Measurements from ENCODE around the gene TMPRSS13.

Gene TMPRSS13

DNA sequence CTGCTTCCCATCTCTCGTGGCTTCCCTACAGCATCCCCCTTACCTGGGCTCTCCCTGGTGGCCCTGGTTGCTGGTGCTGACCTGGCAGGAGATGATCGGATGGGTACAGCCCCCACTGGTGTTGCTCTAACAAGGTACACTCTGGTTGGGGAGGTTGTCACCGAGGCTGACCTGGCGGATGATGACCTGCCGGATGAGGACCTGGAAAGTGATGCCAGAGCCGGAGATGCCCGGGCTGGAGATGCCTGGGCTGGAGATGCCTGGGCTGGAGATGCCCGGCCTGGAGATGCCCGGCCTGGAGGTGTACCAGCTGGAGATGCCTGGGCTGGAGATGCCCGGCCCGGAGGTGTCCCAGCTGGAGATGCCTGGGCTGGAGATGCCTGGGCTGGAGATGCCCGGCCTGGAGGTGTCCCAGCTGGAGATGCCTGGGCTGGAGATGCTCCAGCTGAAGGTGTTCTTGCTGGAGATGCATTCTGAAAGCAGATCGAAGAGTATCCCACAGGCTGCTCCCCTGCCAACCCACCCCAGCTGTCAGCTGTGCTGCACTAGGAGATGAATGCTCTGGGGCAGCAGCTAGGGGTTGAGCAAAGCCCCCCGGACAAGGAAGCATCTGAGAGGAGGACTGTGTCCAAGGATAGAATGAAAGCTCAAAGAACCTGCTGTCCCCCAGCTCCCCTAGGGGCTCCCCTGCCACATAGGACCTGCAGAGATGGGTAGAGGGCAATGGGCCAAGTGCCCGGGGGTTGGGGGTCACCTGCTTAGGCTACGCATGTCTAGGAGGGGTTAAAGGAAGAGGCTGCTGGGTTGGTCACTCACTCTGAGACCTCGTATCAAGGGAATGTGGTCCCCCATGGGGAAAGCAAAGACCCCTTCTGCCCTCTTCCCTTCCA lies 10.6 kb downstream of the TMPRSS13 start:
- TF ChIP-seq, protein P1, sequence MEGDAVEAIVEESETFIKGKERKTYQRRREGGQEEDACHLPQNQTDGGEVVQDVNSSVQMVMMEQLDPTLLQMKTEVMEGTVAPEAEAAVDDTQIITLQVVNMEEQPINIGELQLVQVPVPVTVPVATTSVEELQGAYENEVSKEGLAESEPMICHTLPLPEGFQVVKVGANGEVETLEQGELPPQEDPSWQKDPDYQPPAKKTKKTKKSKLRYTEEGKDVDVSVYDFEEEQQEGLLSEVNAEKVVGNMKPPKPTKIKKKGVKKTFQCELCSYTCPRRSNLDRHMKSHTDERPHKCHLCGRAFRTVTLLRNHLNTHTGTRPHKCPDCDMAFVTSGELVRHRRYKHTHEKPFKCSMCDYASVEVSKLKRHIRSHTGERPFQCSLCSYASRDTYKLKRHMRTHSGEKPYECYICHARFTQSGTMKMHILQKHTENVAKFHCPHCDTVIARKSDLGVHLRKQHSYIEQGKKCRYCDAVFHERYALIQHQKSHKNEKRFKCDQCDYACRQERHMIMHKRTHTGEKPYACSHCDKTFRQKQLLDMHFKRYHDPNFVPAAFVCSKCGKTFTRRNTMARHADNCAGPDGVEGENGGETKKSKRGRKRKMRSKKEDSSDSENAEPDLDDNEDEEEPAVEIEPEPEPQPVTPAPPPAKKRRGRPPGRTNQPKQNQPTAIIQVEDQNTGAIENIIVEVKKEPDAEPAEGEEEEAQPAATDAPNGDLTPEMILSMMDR (IDR thresholded peaks at IDR 0.05; ENCODE audit: low read depth, low read length), result no peak
- no peak for DNase-seq (ENCODE audit: low read depth in 2 of 2)
- H3K4me3 ChIP-seq (replicated peaks in 1 of 2; ENCODE audit: low read depth in 2 of 2, low read length in 2 of 2), result no peak overlapping the region

DNA sequence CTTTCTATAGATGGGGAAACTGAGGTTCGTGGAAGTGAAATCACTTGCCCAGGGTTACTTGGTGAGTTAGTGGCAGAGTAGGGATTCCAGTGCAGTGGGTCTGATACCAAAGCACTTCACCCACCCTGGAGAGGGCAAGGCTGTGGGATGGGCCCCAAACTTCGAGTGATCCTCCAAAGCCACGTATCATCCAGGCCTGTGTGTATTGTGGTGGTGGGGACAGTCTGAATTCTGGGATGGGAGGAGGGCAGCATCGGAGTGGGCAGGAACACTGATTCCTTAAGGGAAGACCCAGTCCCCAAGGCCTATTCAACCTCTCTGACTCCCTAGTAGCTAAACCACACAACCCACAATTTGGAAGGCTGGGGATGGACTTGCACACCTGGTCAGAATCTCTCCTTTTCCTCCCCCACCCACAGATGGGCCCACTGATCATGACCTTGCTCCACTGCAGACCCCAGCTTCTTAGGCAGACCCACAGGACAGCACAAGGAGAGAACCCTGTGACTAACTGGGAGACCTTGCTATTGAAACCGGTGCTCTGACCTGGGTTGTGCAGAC lies 11.5 kb downstream of the TMPRSS13 start:
- DNase-seq (ENCODE audit: low read depth in 2 of 2), result no peak
- H3K4me3 ChIP-seq (replicated peaks in 1 of 2; ENCODE audit: low read depth in 2 of 2, low read length in 2 of 2), result no peak overlapping the region
- TF ChIP-seq, protein P1 (IDR thresholded peaks at IDR 0.05; ENCODE audit: low read depth, low read length), result no peak

DNA sequence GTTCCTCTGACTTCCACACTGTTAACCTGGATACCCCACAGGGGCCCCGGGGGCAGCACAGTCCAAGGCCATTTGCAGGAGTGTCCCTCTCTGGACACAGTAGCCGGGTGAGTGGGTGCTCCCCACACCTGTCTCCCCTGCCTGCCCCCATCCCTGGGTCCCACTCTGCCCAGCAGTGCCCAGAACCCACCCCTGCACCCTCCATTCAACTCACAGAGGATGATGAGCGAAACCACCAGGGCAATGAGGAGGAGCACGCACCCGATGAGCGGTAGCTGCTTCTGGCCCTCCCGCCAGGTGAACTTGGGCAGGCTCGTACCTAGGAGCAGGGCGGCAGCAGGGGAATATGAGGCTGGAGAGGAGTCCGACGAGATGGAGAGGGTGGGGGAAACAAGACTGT lies 12.2 kb downstream of the TMPRSS13 start:
- TF ChIP-seq, protein P1 (IDR thresholded peaks at IDR 0.05; ENCODE audit: low read depth, low read length), result no peak
- no peak for DNase-seq (ENCODE audit: low read depth in 2 of 2)
- no peak overlapping the region for H3K4me3 ChIP-seq (replicated peaks in 1 of 2; ENCODE audit: low read depth in 2 of 2, low read length in 2 of 2)

DNA sequence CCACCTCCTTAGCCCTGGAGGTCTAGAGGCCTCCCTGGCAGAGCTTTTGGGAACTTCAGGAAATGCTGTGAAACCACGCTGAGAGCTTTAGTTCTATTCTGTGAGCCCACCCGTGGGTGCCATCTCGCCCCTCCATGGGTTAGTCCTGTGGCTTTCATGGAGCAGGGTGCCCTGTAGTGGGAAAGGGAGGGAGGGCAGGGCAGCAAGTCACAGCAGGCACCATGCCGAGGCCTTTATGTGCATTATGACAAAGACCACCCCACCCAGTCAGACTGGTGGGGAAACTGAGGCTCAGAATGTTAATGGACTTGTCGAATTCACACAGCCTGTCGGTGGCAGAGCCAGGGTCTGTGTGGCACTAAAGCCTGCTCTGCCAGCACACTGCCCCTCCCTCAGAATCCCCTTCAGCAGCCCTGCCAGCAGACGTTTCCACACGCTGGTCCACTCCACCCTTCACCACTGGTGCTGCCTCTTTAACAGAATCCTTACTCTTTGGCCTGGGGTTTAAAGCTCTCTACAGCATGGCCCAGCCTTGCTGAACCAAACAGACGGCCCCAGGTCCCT lies 13.4 kb downstream of the TMPRSS13 start:
- no peak overlapping the region for H3K4me3 ChIP-seq (replicated peaks in 1 of 2; ENCODE audit: low read depth in 2 of 2, low read length in 2 of 2)
- DNase-seq (ENCODE audit: low read depth in 2 of 2), result no peak
- TF ChIP-seq, protein P1 (IDR thresholded peaks at IDR 0.05; ENCODE audit: low read depth, low read length), result no peak

DNA sequence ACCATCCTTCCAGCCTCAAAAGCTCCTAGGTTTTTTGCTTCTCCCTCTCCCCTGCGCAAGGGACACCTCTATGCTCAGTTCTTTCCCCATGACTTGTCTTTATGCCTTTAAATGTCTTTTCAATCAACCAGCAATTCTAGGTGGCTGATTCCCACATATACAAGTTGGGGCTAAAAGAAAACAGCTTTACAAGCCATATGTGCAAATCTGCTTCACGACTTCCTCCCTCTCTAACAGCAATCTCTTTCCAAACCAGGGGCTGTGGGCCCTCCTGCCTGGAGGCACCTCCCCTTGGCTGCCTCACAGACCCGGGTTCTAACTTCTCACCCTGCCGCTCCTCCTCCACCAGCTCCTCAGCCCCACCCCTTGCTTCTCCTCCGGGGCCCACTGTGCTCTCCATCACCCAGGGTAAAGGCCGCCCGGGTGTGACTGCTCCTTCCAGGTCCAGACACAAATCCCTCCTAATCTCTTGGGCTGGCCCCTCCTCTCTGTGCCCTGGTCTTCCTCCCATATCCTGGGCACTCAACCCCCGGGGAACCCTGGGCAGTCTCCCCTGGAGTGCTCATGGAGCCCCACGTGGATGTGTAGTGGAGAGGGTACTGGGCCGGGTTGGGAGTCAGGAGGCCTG lies 14.1 kb downstream of the TMPRSS13 start:
- no peak overlapping the region for H3K4me3 ChIP-seq (replicated peaks in 1 of 2; ENCODE audit: low read depth in 2 of 2, low read length in 2 of 2)
- DNase-seq (ENCODE audit: low read depth in 2 of 2), result no peak
- TF ChIP-seq, protein P1 (IDR thresholded peaks at IDR 0.05; ENCODE audit: low read depth, low read length), result no peak

DNA sequence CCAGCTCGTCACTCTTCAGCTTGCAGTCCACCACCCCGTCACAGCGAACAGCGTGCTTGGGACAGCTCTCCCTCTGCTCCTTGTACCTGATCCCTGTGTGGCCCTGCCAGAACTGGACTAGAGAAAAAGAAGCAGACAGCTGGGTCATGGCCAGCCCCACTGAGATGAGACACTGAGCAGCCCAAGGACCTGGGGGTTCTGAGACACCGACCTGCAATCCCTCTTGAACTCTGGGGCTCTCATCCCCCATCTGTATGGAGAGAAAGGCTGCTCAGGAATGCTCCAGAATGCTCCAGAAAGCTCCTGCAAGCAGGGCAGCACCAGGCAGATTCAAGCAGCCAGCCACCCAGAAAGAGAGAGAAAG lies 14.8 kb downstream of the TMPRSS13 start:
- H3K4me3 ChIP-seq (replicated peaks in 1 of 2; ENCODE audit: low read depth in 2 of 2, low read length in 2 of 2), result no peak overlapping the region
- DNase-seq (ENCODE audit: low read depth in 2 of 2), result no peak
- TF ChIP-seq, protein P1 (IDR thresholded peaks at IDR 0.05; ENCODE audit: low read depth, low read length), result no peak

Measured in cardiac fibroblast (primary cell).